Activated T-cell treated with anti-CD3 and anti-CD28 coated beads, Interleukin-2, amount 50 U/mL, for 48 hours (primary cell): Measurements from ENCODE around the gene ZYX.
"Not testable (repeated sequence)": the region's sequence is repeated elsewhere in the genome, so short reads cannot be mapped to it uniquely, and the experiment has no call there.

Source experiments
- DNase-seq, 2 experiments: peaks; one replicate each; pipeline ENCODE4 v3.0.0-alpha.2; 2020

Gene ZYX

GRCh38 chr7:143417734-143418383, 36.7 kb downstream of the ZYX start:
- DNase-seq: no peak

- no peak for DNase-seq
These were observed 37.7 kb downstream of the ZYX start for GRCh38 chr7:143418681-143419458.

- DNase-seq: no peak
These were observed 38.7 kb downstream of the ZYX start for GRCh38 chr7:143419880-143420279.

- DNase-seq: not testable (repeated sequence)
These were observed 39.5 kb downstream of the ZYX start for GRCh38 chr7:143420624-143421023.

- no peak for DNase-seq
These were observed 40.9 kb downstream of the ZYX start for GRCh38 chr7:143422033-143422432.

- DNase-seq: not testable (repeated sequence)
These were observed 43.3 kb downstream of the ZYX start for GRCh38 chr7:143424476-143424875.

GRCh38 chr7:143426479-143427142, 45.5 kb downstream of the ZYX start:
- DNase-seq: no peak

GRCh38 chr7:143429770-143430698, 48.9 kb downstream of the ZYX start:
- DNase-seq: no peak

GRCh38 chr7:143431109-143431508, 50.0 kb downstream of the ZYX start:
- DNase-seq: no peak

GRCh38 chr7:143433759-143434158, 52.6 kb downstream of the ZYX start:
- DNase-seq: no peak

- no peak for DNase-seq
These were observed 53.5 kb downstream of the ZYX start for GRCh38 chr7:143434660-143435059.

- no peak for DNase-seq
These were observed 54.1 kb downstream of the ZYX start for GRCh38 chr7:143435266-143435665.

- no peak for DNase-seq
These were observed 55.3 kb downstream of the ZYX start for GRCh38 chr7:143436325-143436946.

- DNase-seq: no peak
These were observed 56.4 kb downstream of the ZYX start for GRCh38 chr7:143437578-143437977.

- no peak for DNase-seq
These were observed 58.7 kb downstream of the ZYX start for GRCh38 chr7:143439866-143440265.
